Mucosa of descending colon (tissue), 3 donors: ENCODE results near the gene SET. TPM values are rescaled to one million over a fixed set of nuclear protein-coding genes. Genes with fewer than 3 reads are reported as not detected.

Source experiments
- ATAC-seq: fragments of 200-7000 bp; cut with Tn5 transposase; one replicate; pipeline ENCODE4 v1.9.1; 2020; ENCODE audit warnings: mild to moderate bottlenecking, moderate library complexity
- DNase-seq, 3 donors: peaks; one replicate each; pipeline ENCODE4 v3.0.0-alpha.2; 2020
- H3K36me3 ChIP-seq: fragments of 200-600 bp; one replicate; pipeline ENCODE4 v1.8.0; 2021; ENCODE audit warnings: low read depth, mild to moderate bottlenecking
- H3K4me1 ChIP-seq: fragments of 200-600 bp; one replicate; pipeline ENCODE4 v1.8.0; 2021; ENCODE audit warnings: low read depth, mild to moderate bottlenecking
- H3K4me3 ChIP-seq: fragments of 200-600 bp; one replicate; pipeline ENCODE4 v1.8.0; 2021; ENCODE audit warnings: mild to moderate bottlenecking
- H3K9me3 ChIP-seq: fragments of 200-600 bp; one replicate; pipeline ENCODE4 v1.8.0; 2021; ENCODE audit warnings: mild to moderate bottlenecking
- CTCF ChIP-seq: fragments of 200-600 bp; IDR thresholded peaks from one replicate; pipeline ENCODE4 v1.8.0; 2022; ENCODE audit warnings: antibody characterized with exemption, mild to moderate bottlenecking
- intact Hi-C, 2 donors: fragments of 100-400 bp; cut with DNase I in 1 of 2; cut with micrococcal nuclease in 1 of 2; formaldehyde crosslinking; loops; one replicate each; pipeline versions ENCODE4 v1.11.0 to v1.11.1; 2022; cut with DNase I, micrococcal nuclease
- total RNA-seq, 3 donors: library from RNA; stranded (reverse); fragmentation: NEBNext Ultra II Directional in 2 of 3; extraction: Animal tissue kit (Norgen Biotek cat#: 25700) in 2 of 3; gene quantifications; one replicate each; pipeline versions ENCODE4 v1.2.1 to v1.2.4, GENCODE V29; 2021 to 2023
- donor health status: DM: no; HTN: no; CAD: no; lungs with moderate emphysema.
- donor health status: DM: no; HTN: no; CAD: no.
- donor health status: DM: no; HTN: yes; CAD: no.

SET gene
- total RNA-seq, 3 donors from 2014 or later = 174 to 272 (median 212) TPM

GRCh38 chr9:128722380-128723351 lies 33.6 kb downstream of the SET start:
- DNase-seq = no peak
- peaks cover 14% of the 10 kb centered on the region for H3K4me1 ChIP-seq
- peaks cover 4% of the 10 kb centered on the region for H3K36me3 ChIP-seq
- intact Hi-C loops = no loop called here
- no peak for ATAC-seq
- TF ChIP-seq CTCF = no peak
- no peak overlapping the region for H3K4me3 ChIP-seq
- no peaks in the 10 kb centered on the region for H3K9me3 ChIP-seq

- H3K4me3 ChIP-seq = peak overlapping the region; percentile 50
- intact Hi-C loops = no loop called here
- no peaks in the 10 kb centered on the region for H3K9me3 ChIP-seq
- H3K36me3 ChIP-seq = peaks cover 4% of the 10 kb centered on the region
- peak in 1 of 3 donors; percentile 40 for DNase-seq
- no peak for ATAC-seq
- H3K4me1 ChIP-seq = peaks cover 14% of the 10 kb centered on the region
- TF ChIP-seq CTCF = no peak
Observed at GRCh38 chr9:128723352-128723865, 34.4 kb downstream of the SET start.

GRCh38 chr9:128723866-128724743 lies 35.1 kb downstream of the SET start, which contains the start of gene ZDHHC12:
Gene ZDHHC12, minus strand, starts transcription at chr9:128724127. Its CDS starts 34 bp downstream, at chr9:128724093.
- no peak for TF ChIP-seq CTCF
- ATAC-seq (peak; percentile 92), DNase-seq (peak; percentile 98 to 100 (median 99))
- Histone ChIP-seq H3K4me3 (peak within 1 kb of the TSS; percentile 50), H3K36me3 (peaks cover 4% of the 10 kb centered on the region), H3K4me1 (peaks cover 14% of the 10 kb centered on the region), H3K9me3 (no peaks in the 10 kb centered on the region)
- intact Hi-C loops = no loop called here

- H3K4me3 ChIP-seq = no peak overlapping the region
- TF ChIP-seq CTCF = no peak
- intact Hi-C loops = no loop called here
- peaks cover 8% of the 10 kb centered on the region for H3K4me1 ChIP-seq
- DNase-seq = peak; percentile 81 to 86 (median 84)
- peaks cover 4% of the 10 kb centered on the region for H3K36me3 ChIP-seq
- peak; percentile 75 for ATAC-seq
- no peaks in the 10 kb centered on the region for H3K9me3 ChIP-seq
Observed at GRCh38 chr9:128724744-128725211, 35.8 kb downstream of the SET start.

- intact Hi-C loops = no loop called here
- H3K4me3 ChIP-seq = no peak overlapping the region
- peaks cover 4% of the 10 kb centered on the region for H3K36me3 ChIP-seq
- peaks cover 7% of the 10 kb centered on the region for H3K4me1 ChIP-seq
- ATAC-seq (no peak), DNase-seq (no peak)
- no peak for TF ChIP-seq CTCF
- H3K9me3 ChIP-seq = no peaks in the 10 kb centered on the region
Observed at GRCh38 chr9:128727640-128728248, 38.7 kb downstream of the SET start.
